OCI-LY1 (cell line): ENCODE results near the gene DCTN1.

ENCODE experiments used
- EZH2 ChIP-seq: fragments of 200-600 bp; sonication (generic), shearing (Covaris generic); IDR thresholded peaks from 2 replicates; pipeline ENCODE4 v1.8.0; 2017; ENCODE audit warnings: borderline replicate concordance, mixed run types, mild to moderate bottlenecking, antibody characterized with exemption, low read length, moderate library complexity, mixed read lengths
- TF ChIP-seq, protein P1 (sequence below): fragments of 200-600 bp; sonication (generic), shearing (Covaris generic); IDR thresholded peaks from 2 replicates; pipeline ENCODE4 v1.5.1; 2017; ENCODE audit warnings: mild to moderate bottlenecking, antibody characterized with exemption, low read length, moderate library complexity, mixed read lengths

DNA sequence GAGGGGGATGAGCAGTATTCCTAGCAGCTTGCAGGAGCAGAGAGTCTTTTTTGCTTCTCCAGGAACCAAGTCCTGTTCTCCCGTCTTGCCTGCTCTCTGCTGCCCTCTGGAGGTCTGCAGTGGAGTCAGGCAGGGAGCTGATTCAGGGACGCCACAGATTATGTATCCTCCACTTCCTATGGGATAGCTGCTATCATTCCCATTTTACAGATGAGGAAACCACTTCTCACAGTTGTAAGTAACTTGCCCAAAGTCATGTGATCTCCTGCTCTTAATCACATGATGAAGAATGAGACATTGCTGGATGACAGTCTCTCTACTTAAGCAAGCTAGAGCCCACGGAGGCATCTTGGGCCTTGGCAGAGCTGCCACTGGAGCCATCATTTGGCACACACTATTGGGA lies 45.2 kb downstream of the DCTN1 start:
- TF ChIP-seq, protein P1, sequence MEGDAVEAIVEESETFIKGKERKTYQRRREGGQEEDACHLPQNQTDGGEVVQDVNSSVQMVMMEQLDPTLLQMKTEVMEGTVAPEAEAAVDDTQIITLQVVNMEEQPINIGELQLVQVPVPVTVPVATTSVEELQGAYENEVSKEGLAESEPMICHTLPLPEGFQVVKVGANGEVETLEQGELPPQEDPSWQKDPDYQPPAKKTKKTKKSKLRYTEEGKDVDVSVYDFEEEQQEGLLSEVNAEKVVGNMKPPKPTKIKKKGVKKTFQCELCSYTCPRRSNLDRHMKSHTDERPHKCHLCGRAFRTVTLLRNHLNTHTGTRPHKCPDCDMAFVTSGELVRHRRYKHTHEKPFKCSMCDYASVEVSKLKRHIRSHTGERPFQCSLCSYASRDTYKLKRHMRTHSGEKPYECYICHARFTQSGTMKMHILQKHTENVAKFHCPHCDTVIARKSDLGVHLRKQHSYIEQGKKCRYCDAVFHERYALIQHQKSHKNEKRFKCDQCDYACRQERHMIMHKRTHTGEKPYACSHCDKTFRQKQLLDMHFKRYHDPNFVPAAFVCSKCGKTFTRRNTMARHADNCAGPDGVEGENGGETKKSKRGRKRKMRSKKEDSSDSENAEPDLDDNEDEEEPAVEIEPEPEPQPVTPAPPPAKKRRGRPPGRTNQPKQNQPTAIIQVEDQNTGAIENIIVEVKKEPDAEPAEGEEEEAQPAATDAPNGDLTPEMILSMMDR, result peak; percentile 74
- TF ChIP-seq EZH2, result no peak
